T-helper 1 cell treated with Interleukin-12 subunit alpha and Interleukin-12 subunit beta and Interleukin-4 antibody, amounts not matched to agents 30 μg/mL and 1 μg/mL, for 36 hours (primary cell): ENCODE results near the gene SSH3.

Source experiments
- H3K27ac Mint-ChIP-seq: one replicate; pipeline ENCODE4 v1.8.0; 2021; ENCODE audit warnings: mild to moderate bottlenecking, mixed read lengths
- H3K27me3 Mint-ChIP-seq: one replicate; pipeline ENCODE4 v1.8.0; 2021; ENCODE audit warnings: low read depth, mixed read lengths
- H3K36me3 Mint-ChIP-seq: one replicate; pipeline ENCODE4 v1.8.0; 2021; ENCODE audit warnings: low read depth, mixed read lengths
- H3K4me1 Mint-ChIP-seq: one replicate; pipeline ENCODE4 v1.8.0; 2021; ENCODE audit warnings: low read depth, mixed read lengths
- H3K4me3 Mint-ChIP-seq: one replicate; pipeline ENCODE4 v1.8.0; 2021; ENCODE audit warnings: mild to moderate bottlenecking, moderate library complexity, mixed read lengths
- H3K9me3 Mint-ChIP-seq: one replicate; pipeline ENCODE4 v1.8.0; 2021; ENCODE audit warnings: mixed read lengths

Gene SSH3

DNA sequence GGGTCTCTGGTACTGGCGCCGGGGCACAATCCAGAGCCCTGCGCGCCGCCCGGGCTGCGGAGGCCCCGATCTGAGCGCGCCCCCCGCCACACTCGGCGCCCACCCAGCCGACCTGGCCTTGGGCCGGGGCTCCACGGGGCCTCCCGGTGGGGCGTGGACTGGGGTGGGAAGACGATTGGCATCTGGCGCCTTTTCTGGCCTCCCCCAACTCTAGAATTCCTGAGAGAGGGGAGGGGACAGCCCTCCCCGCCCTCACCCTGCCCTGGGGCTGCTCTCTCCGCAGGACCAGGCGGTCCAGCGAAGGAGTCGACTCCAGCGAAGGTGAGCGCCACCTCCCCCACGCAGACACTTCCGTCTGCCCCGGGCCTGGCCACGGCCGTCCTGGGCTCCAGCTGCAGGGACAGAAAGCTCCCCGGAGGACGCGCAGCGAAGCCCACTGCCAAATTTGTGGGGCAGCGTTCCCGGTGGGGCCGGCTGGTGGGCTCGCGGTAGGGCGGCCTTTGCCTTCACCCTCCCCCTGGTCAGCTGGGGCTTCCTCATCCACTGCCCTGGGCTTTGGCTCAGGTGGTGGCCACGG lies 593 bp downstream of the SSH3 start:
- H3K4me3 Mint-ChIP-seq, result peak overlapping the region; percentile 31
- peaks cover 2% of the 10 kb centered on the region for H3K4me1 Mint-ChIP-seq
- H3K9me3 Mint-ChIP-seq, result no peaks in the 10 kb centered on the region
- no peaks in the 10 kb centered on the region for H3K27me3 Mint-ChIP-seq
- H3K36me3 Mint-ChIP-seq, result peaks cover 7% of the 10 kb centered on the region
- no peak overlapping the region for H3K27ac Mint-ChIP-seq

DNA sequence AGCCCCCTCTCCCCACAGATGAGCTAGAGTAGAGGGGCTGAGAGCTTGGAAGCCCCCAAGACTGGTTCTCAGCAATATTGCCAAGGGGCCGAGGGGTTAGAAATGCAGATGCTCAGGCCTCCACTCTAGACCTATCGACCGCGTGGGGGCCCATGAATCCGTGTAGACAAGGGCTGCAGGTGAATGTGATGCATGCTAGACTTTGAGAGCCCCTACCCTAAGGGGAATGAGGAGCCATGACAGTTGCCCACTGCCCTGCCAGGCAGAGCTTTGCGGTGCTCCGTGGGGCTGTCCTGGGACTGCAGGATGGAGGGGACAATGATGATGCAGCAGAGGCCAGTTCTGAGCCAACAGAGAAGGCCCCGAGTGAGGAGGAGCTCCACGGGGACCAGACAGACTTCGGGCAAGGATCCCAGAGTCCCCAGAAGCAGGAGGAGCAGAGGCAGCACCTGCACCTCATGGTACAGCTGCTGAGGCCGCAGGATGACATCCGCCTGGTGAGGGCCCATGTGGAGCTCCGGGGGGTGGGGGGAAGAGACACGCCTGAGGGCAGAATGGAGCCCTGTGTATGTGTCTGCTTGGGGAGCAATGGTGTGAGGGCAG lies 1.3 kb downstream of the SSH3 start:
- H3K27ac Mint-ChIP-seq, result no peak overlapping the region
- H3K9me3 Mint-ChIP-seq, result no peaks in the 10 kb centered on the region
- H3K4me1 Mint-ChIP-seq, result peaks cover 2% of the 10 kb centered on the region
- H3K4me3 Mint-ChIP-seq, result no peak overlapping the region
- H3K36me3 Mint-ChIP-seq, result peaks cover 9% of the 10 kb centered on the region
- no peaks in the 10 kb centered on the region for H3K27me3 Mint-ChIP-seq

DNA sequence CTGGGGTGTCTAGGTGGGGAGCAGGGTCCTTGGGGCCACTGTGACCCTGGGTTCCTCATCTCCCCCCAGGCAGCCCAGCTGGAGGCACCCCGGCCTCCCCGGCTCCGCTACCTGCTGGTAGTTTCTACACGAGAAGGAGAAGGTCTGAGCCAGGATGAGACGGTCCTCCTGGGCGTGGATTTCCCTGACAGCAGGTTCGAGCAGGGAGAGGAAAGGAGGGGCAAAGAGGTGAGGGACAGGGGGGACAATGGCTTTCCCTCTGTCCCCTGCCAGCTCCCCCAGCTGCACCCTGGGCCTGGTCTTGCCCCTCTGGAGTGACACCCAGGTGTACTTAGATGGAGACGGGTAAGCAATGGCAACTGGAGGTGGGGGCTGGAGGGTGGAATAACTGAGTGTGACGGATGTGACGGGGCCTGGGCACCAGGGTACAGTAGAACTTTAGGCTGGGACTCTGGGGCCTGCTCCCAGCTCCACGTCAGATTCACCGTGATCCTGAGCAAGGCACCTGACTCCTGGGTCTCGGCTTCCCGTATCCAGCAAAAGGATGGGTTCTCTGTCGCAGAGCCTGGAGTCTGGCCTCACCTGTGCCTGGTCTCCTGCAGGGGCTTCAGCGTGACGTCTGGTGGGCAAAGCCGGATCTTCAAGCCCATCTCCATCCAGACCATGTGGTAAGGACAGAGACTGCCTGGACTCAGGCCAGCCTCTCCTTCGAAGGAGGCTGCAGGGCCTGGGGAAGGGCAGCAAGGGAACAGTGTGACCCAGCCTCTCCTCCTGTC lies 3.6 kb downstream of the SSH3 start:
- H3K27me3 Mint-ChIP-seq, result no peaks in the 10 kb centered on the region
- peaks cover 5% of the 10 kb centered on the region for H3K4me1 Mint-ChIP-seq
- H3K4me3 Mint-ChIP-seq, result no peak overlapping the region
- H3K9me3 Mint-ChIP-seq, result no peaks in the 10 kb centered on the region
- no peak overlapping the region for H3K27ac Mint-ChIP-seq
- peaks cover 7% of the 10 kb centered on the region for H3K36me3 Mint-ChIP-seq

- Mint-ChIP-seq H3K4me3 (no peak overlapping the region), H3K27me3 (no peaks in the 10 kb centered on the region), H3K9me3 (no peaks in the 10 kb centered on the region), H3K4me1 (peaks cover 8% of the 10 kb centered on the region), H3K27ac (no peak overlapping the region), H3K36me3 (peaks cover 8% of the 10 kb centered on the region)
Observed at GRCh38 chr11:67307545-67308001, 4.2 kb downstream of the SSH3 start.

- H3K27ac Mint-ChIP-seq, result no peak overlapping the region
Observed at GRCh38 chr11:67308031-67308866, 4.9 kb downstream of the SSH3 start.

DNA sequence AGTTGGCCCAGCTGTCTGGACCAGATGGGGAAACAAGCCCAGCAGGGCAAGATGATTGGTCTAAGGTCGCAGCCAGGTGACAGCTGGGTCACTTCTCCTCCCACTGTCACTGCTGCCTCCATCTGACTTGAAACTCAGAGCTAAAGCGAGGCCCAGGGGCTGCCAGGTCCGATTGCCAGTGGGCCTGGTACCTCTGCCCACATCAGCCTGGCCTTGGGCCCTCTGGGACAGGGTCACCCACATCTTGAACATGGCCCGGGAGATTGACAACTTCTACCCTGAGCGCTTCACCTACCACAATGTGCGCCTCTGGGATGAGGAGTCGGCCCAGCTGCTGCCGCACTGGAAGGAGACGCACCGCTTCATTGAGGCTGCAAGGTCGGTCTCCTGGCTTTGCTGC lies 5.8 kb downstream of the SSH3 start:
- Mint-ChIP-seq H3K4me1 (peaks cover 20% of the 10 kb centered on the region), H3K27me3 (no peaks in the 10 kb centered on the region), H3K9me3 (no peaks in the 10 kb centered on the region), H3K36me3 (peaks cover 10% of the 10 kb centered on the region), H3K27ac (no peak overlapping the region), H3K4me3 (no peak overlapping the region)

More at GRCh38 chr11:67308031-67308866, 4.9 kb downstream of the SSH3 start:
- no peaks in the 10 kb centered on the region for H3K27me3 Mint-ChIP-seq
- peaks cover 8% of the 10 kb centered on the region for H3K36me3 Mint-ChIP-seq
- no peak overlapping the region for H3K4me3 Mint-ChIP-seq
- peaks cover 13% of the 10 kb centered on the region for H3K4me1 Mint-ChIP-seq
- no peaks in the 10 kb centered on the region for H3K9me3 Mint-ChIP-seq

DNA sequence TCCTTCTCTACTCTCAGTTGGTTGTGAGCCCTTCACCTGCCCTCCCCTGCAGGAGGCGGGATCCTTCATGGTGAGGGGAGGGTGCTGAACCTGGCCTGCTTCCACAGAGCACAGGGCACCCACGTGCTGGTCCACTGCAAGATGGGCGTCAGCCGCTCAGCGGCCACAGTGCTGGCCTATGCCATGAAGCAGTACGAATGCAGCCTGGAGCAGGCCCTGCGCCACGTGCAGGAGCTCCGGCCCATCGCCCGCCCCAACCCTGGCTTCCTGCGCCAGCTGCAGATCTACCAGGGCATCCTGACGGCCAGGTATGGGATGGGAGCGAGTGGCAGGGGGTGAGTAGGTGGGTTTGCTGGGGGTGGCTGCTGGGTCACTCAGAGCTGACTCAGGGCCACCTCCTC lies 6.3 kb downstream of the SSH3 start:
- Mint-ChIP-seq H3K27me3 (no peaks in the 10 kb centered on the region), H3K27ac (no peak overlapping the region), H3K9me3 (no peaks in the 10 kb centered on the region), H3K36me3 (peaks cover 10% of the 10 kb centered on the region), H3K4me1 (peaks cover 22% of the 10 kb centered on the region), H3K4me3 (no peak overlapping the region)

DNA sequence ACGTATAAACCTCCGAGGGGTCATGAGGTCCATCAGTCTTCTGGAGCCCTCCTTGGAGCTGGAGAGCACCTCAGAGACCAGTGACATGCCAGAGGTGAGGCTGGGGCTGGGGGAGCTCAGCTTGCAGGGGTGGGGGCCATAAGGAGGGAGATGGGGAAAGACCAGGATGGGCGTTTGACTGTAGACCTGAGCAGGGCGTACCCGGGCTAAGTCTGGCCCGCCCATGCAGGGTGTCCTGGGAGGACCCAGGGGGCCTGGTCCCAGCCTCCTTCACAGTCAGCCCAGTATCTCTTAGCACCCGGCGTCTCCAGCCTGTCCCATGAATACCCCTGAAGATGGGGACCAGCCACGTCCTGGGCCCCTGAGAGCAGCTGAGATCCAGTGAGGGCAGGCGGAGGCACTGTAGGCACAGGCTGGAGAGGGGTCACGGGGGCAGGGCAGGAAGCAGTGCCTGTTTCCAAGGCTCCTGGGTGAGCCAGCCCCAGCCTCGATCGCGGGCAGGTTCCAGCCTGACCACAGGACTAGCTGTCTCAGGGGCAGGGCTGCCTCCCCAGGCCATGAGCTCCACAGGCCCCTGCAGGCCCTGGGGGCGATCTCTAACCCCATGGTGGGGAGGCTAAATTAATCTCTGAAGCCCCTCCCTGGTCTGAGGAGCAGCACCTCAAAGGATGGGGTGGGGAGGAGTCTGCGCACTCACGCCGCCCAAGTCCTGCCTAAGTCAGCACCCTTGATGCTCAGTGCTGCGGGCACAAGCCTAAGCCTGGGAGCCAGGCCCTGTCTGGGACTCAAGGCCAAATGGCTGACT lies 7.1 kb downstream of the SSH3 start:
- Mint-ChIP-seq H3K4me3 (no peak overlapping the region), H3K27me3 (no peaks in the 10 kb centered on the region), H3K9me3 (no peaks in the 10 kb centered on the region), H3K36me3 (peaks cover 9% of the 10 kb centered on the region), H3K27ac (no peak overlapping the region), H3K4me1 (peaks cover 26% of the 10 kb centered on the region)

GRCh38 chr11:67311051-67311555 lies 7.8 kb downstream of the SSH3 start:
- Mint-ChIP-seq H3K4me1 (peaks cover 29% of the 10 kb centered on the region), H3K36me3 (peaks cover 9% of the 10 kb centered on the region), H3K27me3 (no peaks in the 10 kb centered on the region), H3K9me3 (no peaks in the 10 kb centered on the region), H3K4me3 (no peak overlapping the region), H3K27ac (no peak overlapping the region)

GRCh38 chr11:67311556-67312082 lies 8.3 kb downstream of the SSH3 start:
- H3K27me3 Mint-ChIP-seq, result no peaks in the 10 kb centered on the region
- H3K4me1 Mint-ChIP-seq, result peaks cover 29% of the 10 kb centered on the region
- H3K9me3 Mint-ChIP-seq, result no peaks in the 10 kb centered on the region
- peaks cover 9% of the 10 kb centered on the region for H3K36me3 Mint-ChIP-seq
- H3K4me3 Mint-ChIP-seq, result no peak overlapping the region
- H3K27ac Mint-ChIP-seq, result no peak overlapping the region

DNA sequence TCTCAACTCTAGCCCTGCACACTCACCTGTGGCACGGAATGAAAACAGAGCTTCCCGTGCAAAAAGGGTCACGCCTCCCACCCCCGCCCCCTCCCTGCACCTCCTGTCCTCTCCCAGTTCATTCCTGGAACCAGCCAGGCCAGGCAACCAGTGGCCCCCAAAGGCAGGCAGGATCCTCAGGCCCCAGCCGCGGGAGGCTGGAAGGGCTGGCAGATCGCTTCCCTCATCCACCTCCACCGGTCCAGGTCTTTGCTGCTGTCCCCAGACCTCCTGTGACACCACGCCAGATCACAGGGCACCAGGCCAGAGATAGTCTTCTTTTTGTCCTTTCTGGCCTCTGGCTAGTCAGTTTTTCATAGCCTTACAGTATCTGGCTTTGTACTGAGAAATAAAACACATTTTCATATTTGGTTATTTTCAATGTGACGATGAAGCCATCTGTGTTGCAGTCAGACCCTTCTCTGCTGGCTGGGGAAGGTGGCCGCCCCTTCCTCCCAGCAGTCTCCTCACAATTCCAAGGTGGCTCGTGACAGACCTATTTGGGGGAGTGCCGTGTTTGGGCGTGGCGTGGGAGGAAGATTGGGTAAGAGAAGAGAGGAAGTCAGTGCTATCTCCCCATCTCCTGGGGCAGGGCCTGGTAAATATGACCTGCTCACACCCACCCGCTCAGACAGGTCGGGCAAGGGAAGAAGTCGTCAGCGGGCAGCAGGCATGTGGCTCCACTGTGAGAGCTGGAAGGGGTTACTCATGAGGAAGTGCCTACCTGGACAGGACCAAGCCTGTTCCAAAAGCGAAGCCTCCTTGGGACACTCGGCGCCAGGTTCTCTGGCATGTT lies 9.1 kb downstream of the SSH3 start:
- Mint-ChIP-seq H3K9me3 (no peaks in the 10 kb centered on the region), H3K4me3 (peak overlapping the region; percentile 60), H3K36me3 (peaks cover 9% of the 10 kb centered on the region), H3K27ac (peak overlapping the region; percentile 83), H3K27me3 (peaks cover under 1% of the 10 kb centered on the region), H3K4me1 (peaks cover 32% of the 10 kb centered on the region)

DNA sequence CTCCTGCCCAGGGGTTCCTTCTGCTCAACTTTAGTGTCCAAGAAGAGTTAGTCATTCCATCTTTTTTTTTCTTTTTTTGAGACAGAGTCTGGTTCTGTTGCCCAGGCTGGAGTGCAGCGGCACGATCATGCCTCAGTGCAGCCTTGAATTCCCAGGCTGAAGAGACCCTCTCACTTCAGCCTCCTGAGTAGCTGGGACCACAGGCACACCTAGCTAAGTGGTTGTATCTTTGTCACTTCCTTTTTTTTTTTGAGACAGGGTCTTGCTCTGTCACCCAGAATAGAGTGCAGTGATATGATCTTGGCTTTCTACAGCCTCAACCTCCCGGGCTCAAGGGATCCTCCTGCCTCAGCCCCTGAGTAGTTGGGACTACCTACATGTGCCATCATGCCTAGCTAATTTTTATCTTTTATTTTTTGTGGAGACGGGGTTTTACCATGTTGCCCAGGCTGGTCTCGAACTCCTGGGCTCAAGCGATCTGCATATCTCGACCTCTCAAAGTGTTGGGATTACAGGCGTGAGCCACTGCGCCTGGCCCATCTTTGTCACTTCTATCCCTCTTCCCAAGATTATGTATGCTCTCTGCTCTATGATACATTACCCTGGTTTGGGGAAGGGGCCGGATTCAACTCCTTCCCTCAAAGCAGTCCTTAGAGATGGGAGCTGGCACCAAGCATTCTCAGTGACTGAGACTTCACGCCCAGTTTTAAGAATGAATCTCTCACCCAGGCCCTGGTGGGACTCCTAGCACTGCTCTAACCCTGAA lies 10.0 kb downstream of the SSH3 start:
- Mint-ChIP-seq H3K9me3 (no peaks in the 10 kb centered on the region), H3K27ac (peak overlapping the region; percentile 77), H3K27me3 (peaks cover 5% of the 10 kb centered on the region), H3K4me3 (peak overlapping the region; percentile 34), H3K36me3 (peaks cover 10% of the 10 kb centered on the region), H3K4me1 (peaks cover 36% of the 10 kb centered on the region)
